ENCODE data around the gene CARNS1. TPM values are rescaled to one million over a fixed set of nuclear protein-coding genes. Genes with fewer than 3 reads are reported as not detected.

The CARNS1 gene
- total and polyA plus RNA-seq, 2 of the 8 experiments (the other 6 are each of a cell fraction or from before 2014, with no cell fraction given): 0.82 to 1.1 TPM

DNA sequence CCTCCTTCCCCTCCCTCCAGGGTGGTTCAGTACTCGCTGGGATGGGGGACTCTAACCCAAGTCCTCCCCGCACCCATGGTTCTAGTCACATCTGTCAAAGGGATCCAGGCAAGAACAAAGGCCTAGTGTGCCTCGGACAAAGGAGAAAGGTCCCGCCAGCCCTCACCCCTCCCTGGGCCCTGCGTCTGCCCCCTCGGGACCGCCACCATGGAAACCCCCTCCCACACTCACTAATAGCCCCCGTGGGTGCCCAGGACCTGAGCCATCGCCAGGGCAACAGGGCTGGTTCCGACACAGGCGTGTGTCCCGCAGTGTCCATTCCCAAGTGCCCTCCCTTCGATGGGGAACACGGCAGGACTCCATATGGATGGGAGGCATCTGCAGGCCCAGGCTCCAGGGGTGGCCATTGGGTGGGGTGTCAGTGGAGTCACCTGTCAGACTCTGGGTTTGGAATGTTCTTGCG, 5.1 kb upstream of the CARNS1 start (continued):
- TF ChIP-seq, protein P1, sequence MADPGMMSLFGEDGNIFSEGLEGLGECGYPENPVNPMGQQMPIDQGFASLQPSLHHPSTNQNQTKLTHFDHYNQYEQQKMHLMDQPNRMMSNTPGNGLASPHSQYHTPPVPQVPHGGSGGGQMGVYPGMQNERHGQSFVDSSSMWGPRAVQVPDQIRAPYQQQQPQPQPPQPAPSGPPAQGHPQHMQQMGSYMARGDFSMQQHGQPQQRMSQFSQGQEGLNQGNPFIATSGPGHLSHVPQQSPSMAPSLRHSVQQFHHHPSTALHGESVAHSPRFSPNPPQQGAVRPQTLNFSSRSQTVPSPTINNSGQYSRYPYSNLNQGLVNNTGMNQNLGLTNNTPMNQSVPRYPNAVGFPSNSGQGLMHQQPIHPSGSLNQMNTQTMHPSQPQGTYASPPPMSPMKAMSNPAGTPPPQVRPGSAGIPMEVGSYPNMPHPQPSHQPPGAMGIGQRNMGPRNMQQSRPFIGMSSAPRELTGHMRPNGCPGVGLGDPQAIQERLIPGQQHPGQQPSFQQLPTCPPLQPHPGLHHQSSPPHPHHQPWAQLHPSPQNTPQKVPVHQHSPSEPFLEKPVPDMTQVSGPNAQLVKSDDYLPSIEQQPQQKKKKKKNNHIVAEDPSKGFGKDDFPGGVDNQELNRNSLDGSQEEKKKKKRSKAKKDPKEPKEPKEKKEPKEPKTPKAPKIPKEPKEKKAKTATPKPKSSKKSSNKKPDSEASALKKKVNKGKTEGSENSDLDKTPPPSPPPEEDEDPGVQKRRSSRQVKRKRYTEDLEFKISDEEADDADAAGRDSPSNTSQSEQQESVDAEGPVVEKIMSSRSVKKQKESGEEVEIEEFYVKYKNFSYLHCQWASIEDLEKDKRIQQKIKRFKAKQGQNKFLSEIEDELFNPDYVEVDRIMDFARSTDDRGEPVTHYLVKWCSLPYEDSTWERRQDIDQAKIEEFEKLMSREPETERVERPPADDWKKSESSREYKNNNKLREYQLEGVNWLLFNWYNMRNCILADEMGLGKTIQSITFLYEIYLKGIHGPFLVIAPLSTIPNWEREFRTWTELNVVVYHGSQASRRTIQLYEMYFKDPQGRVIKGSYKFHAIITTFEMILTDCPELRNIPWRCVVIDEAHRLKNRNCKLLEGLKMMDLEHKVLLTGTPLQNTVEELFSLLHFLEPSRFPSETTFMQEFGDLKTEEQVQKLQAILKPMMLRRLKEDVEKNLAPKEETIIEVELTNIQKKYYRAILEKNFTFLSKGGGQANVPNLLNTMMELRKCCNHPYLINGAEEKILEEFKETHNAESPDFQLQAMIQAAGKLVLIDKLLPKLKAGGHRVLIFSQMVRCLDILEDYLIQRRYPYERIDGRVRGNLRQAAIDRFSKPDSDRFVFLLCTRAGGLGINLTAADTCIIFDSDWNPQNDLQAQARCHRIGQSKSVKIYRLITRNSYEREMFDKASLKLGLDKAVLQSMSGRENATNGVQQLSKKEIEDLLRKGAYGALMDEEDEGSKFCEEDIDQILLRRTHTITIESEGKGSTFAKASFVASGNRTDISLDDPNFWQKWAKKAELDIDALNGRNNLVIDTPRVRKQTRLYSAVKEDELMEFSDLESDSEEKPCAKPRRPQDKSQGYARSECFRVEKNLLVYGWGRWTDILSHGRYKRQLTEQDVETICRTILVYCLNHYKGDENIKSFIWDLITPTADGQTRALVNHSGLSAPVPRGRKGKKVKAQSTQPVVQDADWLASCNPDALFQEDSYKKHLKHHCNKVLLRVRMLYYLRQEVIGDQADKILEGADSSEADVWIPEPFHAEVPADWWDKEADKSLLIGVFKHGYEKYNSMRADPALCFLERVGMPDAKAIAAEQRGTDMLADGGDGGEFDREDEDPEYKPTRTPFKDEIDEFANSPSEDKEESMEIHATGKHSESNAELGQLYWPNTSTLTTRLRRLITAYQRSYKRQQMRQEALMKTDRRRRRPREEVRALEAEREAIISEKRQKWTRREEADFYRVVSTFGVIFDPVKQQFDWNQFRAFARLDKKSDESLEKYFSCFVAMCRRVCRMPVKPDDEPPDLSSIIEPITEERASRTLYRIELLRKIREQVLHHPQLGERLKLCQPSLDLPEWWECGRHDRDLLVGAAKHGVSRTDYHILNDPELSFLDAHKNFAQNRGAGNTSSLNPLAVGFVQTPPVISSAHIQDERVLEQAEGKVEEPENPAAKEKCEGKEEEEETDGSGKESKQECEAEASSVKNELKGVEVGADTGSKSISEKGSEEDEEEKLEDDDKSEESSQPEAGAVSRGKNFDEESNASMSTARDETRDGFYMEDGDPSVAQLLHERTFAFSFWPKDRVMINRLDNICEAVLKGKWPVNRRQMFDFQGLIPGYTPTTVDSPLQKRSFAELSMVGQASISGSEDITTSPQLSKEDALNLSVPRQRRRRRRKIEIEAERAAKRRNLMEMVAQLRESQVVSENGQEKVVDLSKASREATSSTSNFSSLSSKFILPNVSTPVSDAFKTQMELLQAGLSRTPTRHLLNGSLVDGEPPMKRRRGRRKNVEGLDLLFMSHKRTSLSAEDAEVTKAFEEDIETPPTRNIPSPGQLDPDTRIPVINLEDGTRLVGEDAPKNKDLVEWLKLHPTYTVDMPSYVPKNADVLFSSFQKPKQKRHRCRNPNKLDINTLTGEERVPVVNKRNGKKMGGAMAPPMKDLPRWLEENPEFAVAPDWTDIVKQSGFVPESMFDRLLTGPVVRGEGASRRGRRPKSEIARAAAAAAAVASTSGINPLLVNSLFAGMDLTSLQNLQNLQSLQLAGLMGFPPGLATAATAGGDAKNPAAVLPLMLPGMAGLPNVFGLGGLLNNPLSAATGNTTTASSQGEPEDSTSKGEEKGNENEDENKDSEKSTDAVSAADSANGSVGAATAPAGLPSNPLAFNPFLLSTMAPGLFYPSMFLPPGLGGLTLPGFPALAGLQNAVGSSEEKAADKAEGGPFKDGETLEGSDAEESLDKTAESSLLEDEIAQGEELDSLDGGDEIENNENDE (IDR thresholded peaks at IDR 0.05; ENCODE audit: insufficient replicate concordance, low read length): no peak
- TF ChIP-seq NRF1 (IDR thresholded peaks at IDR 0.05; ENCODE audit: low read depth, low read length) (no peak), SIRT6 (IDR thresholded peaks at IDR 0.05; ENCODE audit: low read length) (no peak), EGR1 (IDR thresholded peaks at IDR 0.05; ENCODE audit: borderline replicate concordance, low read depth, low read length) (no peak), BCL11A (IDR thresholded peaks at IDR 0.05; ENCODE audit: low read depth in 2 of 2, low read length in 2 of 2) (no peak), POLR2AphosphoS5 (IDR thresholded peaks at IDR 0.05; ENCODE audit: low read depth, low read length) (no peak)
- TF ChIP-seq, protein P2, sequence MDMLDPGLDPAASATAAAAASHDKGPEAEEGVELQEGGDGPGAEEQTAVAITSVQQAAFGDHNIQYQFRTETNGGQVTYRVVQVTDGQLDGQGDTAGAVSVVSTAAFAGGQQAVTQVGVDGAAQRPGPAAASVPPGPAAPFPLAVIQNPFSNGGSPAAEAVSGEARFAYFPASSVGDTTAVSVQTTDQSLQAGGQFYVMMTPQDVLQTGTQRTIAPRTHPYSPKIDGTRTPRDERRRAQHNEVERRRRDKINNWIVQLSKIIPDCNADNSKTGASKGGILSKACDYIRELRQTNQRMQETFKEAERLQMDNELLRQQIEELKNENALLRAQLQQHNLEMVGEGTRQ (IDR thresholded peaks at IDR 0.05; ENCODE audit: low read length): no peak
